SIG-M5 treated with dmso at 0.1 percent for 504 hours (cell line): Measurements from ENCODE around the gene ARHGEF6.

Experiments used
- DNase-seq: peaks from one replicate; lab custom pipeline; 2025; ENCODE audit not compliant: unreplicated experiment; lab: John Stamatoyannopoulos, UW

Gene ARHGEF6

DNA sequence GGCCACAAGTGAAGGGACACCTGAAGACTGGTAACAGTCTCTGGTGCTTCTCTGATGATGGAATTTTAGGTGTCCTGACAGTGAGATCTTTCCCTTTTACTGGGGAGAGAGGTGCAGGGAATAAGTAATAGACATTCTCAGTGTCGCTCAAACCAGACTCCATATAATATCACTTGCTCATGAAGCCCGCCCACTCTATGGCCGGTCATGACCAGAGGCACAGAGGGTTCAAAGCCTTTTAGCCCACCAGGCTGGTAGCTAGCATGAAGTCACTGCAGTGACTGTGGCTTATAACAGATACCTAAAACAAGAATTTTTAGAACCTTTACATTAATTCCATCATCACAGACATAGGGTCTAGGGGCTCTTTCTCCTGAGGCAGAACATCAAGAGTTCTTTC, 129.9 kb downstream of the ARHGEF6 start:
- DNase-seq: no peak

DNA sequence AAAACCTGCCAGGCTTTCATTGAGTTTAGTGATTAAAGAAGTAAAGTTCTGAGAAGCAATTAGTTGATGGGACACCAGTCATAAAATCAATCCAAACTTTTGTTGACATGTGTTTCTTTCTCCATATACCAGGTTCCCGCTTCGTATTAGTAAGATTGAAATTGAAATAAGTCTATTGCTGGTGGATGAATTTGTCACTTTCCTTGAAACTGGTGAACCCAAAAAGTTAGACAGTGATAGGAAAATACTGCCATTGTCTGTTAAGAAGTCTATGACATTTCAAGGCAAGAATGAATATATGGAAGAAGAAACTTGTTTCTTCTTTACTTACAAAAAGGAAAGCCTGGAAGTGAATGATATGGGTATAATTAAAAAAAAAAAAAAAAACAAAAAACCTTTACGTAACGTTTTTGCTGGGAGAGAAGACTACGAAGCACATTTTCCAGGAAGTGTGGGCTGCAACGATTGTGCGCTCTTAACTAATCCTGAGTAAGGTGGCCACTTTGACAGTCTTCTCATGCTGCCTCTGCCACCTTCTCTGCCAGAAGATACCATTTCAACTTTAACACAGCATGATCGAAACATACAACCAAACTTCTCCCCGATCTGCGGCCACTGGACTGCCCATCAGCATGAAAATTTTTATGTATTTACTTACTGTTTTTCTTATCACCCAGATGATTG, 132.9 kb downstream of the ARHGEF6 start, which contains the start of gene CD40LG:
TSS of gene CD40LG (plus strand) at position 482 of the 684 bp plus-strand sequence. CDS start at position 573, 91 bp downstream.
- no peak for DNase-seq

- DNase-seq: no peak
These were observed 134.0 kb downstream of the ARHGEF6 start for GRCh38 chrX:136646602-136647239.

GRCh38 chrX:136643243-136643642, 137.5 kb downstream of the ARHGEF6 start:
- DNase-seq: no peak

- DNase-seq: no peak
These were observed 141.1 kb downstream of the ARHGEF6 start for GRCh38 chrX:136639506-136640176.

DNA sequence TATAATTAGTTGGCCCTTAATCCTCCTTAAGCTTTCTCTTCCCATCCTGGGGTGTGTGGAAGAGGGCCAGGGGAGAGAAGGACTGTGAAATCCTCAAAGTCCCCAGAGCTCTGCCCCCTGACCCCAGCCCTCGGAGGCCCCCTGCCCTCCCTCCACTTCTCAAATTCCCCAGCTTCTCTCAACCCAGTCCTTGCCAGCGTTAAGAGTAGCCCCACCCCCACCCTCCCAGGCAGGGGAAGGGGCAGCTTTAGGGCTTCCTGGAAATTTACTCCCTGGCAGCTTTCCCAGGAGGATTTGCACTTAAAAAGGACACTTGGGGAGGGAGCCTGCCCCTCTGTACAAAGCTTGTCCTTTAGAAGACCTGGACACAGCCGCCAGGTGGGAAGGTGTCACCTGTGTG, 144.6 kb downstream of the ARHGEF6 start:
- DNase-seq: no peak

- no peak for DNase-seq
These were observed 145.5 kb downstream of the ARHGEF6 start for GRCh38 chrX:136635235-136635634.

DNA sequence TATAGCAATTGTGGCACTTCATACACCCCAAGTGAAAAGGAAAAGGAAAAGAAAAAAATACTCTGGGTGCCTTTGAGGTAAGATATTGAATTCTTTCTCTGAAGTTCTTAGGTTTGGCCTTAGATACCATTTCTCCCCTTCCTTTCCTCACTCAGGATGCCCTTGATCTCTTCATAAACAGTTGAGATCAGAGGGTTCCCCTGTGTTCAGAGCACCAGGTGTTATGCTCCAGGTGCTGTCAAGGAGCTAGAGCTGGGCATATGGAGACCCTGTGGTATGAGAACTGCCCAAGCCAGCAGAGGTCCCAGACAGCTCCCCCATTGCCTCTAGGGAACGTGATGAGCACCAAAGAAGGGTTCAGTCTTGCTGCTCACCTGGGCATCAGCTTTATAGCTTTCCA, 149.9 kb downstream of the ARHGEF6 start:
- DNase-seq: no peak

GRCh38 chrX:136629084-136629750, 151.5 kb downstream of the ARHGEF6 start:
- DNase-seq: no peak

DNA sequence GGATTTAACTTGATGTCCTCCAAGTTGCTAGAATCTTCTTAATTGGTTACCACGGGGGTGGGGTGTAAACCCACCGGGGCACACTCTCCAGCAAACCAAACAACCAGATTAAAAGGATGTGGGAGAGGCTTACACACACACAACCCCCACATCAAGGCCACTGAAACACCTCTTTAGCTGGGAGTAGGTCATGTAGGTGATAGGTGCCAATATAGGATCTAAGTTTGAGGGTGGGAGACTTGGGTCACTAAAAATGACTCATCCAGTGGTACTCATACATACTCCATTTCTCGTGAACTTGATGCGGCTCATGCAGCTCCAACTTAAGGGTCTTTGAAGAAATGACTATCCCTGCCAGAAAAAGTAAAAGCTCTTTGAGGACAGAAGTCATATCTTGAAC, 153.3 kb downstream of the ARHGEF6 start:
- no peak for DNase-seq

DNA sequence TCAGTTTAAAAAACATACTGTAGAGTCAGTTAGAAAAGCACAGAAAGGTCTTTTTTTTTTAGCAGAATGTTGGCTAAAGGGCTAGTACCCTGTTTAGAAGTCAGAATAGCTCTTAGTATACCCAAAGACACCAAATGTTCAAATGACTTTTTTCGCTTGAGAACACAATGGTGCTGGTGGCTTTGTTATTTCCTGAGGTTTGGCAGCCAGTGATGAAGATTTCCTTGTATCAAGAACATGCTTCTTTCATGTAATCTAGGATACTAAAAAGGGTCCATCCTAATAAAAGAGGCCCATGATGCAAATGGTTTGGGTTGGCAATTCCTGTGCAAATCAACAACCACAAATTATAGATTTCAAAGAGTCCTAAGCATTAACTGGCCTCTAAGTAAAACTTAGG, 153.8 kb downstream of the ARHGEF6 start:
- DNase-seq: no peak

- DNase-seq: no peak
These were observed 154.5 kb downstream of the ARHGEF6 start for GRCh38 chrX:136626237-136626636.

- DNase-seq: no peak
These were observed 155.5 kb downstream of the ARHGEF6 start for GRCh38 chrX:136625246-136625645.

GRCh38 chrX:136623396-136623795, 157.3 kb downstream of the ARHGEF6 start:
- DNase-seq: no peak

GRCh38 chrX:136622568-136622967, 158.2 kb downstream of the ARHGEF6 start:
- no peak for DNase-seq

DNA sequence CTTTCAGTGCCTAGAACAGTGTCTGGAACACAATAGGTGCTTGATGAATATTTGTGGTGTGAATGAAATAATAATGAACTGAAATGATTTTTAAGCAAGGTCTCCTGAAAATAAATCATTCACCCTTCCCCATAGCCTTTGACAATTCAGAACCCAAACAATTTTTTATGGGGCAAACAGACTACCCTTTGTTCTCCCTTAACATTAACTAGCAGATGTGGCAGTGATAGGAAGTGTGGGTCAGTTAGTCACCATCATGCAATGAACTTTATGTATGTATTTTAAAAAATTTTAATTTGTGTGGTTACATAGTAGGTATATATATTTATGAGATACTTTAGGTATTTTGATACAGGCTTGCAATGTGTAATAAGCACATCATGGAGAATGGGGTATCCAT, 160.0 kb downstream of the ARHGEF6 start:
- DNase-seq: no peak

DNA sequence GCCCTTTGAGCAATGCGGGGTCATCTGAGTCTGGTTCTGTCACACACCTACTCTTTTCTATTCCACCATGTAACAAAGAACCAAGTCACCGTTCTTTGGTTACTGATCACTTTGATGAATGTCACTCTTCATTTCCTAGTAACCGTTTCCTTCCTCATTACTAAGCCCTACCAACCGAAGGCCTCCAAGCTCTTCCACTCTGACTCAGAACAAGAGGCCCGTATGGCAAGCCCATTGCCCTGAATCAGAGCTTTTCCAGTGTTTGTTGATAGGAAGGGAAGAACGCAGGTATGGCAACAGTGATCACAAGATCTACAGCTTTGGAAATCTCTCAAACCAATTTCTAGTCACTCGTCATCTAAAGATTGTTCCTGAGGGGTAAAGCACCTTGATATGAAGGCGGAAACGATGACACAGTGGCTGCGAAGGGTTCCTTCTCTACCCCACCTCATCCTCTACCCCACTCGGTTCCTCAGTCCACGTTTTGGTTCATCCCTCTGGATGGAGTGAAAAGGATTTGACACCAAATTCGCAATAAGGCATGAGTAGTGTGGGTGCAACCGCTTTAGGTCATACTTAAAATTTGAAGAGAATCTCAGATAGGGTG, 160.7 kb downstream of the ARHGEF6 start:
- DNase-seq: no peak

DNA sequence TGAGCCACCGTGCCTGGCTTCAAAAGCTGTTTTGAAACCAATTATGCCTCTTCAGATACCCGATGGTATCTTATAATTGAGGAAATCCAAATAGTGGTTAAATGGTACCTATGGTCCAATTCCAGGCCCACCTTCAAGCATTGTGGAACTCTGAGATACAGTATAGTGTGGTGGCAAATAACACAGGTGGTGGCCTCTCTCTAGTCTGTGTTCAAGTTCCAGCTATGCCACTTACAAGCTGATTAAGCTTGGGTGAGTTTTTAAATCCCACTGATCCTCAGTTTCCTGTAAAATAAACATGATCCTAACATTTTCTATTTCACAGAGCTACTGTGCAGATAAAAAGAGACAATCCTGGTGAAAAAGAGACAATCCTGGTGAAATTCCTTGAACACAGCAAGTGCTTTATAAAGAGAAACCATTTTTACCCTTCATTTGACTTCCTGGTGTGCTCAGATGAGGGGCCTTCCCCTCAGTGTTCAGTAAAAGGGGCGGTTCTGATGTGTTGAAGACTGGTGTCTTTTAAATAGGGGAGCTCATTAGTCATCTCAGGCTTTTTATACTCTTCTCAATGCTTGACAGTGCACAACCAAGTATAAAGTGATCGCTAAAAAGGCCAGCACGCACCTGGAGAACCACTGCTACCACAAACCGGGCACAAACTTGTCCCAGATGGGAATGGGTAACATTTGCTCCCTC, 163.6 kb downstream of the ARHGEF6 start:
- DNase-seq: no peak
